Measurements from ENCODE around the gene NAGLU.
A peak's percentile ranks its signal among the peaks of the same experiment; 100 is the strongest.
"Not testable (repeated sequence)": the region's sequence is repeated elsewhere in the genome, so short reads cannot be mapped to it uniquely, and the experiment has no call there.

Gene NAGLU

DNA sequence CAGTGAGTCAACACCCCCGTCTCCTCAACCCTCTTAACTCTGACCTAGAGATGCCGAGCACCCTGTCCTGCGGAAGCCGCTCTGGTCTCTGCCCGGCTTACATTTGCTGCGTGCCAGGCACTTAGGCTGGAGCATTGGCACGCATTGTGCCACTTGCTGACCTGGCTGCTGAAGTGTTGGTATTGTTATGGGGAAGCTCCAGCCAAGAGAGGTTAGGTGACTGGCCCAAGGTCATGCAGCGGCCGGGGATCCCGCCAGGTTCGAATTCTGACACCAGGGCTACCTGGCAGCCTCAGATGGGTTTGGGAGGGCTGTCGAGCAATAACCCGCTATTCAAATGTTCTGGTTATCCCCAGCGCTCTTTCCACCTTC, 11.6 kb downstream of the NAGLU start:
- peak overlapping the region; percentile 34 for H3K4me3 Mint-ChIP-seq
- peaks cover 9% of the 10 kb centered on the region for H3K4me1 Mint-ChIP-seq
- ATAC-seq (no peak), DNase-seq (ENCODE audit: low spot score in 2 of 2) (no peak)
- H3K9me3 Mint-ChIP-seq: no peaks in the 10 kb centered on the region
- no peak overlapping the region for H3K27ac Mint-ChIP-seq
- no peaks in the 10 kb centered on the region for H3K36me3 Mint-ChIP-seq

DNA sequence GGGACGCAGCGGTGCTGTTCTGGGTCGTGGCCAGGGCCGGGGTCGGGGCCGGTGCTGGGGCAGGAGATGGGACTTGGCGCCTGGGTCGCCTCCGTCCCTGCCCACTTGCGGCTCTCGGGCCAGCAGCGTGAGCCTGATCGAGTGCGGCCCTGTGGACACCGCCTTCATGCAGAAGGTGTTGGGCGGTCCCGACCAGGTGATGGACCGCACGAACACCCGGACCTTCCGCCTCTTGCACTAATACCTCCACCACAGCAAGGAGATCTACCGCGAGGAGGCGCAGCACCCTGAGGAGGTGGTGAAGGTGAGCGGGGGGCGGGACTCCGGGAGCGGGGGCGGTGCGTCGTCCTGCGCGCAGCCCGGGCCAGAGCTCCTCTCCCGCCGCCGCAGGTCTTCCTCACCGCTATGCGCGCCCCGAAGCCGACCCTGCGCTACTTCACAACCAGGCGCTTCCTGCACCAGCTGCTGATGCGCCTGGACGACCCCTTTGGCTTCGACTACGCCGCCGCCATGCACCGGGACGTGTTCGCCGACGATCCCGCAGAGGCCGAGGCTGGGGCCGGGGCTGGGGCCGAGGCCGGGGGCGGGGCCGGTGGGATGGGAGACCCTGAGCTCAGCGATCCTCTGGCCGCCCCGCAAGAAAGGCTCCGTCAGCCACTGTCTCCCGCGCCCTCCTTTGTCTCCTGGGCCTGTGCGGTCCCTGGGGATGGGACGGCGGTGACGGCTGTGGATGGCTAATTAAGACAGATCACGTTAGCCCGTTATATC, 12.2 kb downstream of the NAGLU start:
- DNase-seq (ENCODE audit: low spot score in 2 of 2): peak; percentile 57 to 78
- peaks cover 11% of the 10 kb centered on the region for H3K4me1 Mint-ChIP-seq
- no peak overlapping the region for H3K27ac Mint-ChIP-seq
- no peaks in the 10 kb centered on the region for H3K36me3 Mint-ChIP-seq
- H3K4me3 Mint-ChIP-seq: peak overlapping the region; percentile 34
- H3K9me3 Mint-ChIP-seq: no peaks in the 10 kb centered on the region
- ATAC-seq: peak; percentile 85

DNA sequence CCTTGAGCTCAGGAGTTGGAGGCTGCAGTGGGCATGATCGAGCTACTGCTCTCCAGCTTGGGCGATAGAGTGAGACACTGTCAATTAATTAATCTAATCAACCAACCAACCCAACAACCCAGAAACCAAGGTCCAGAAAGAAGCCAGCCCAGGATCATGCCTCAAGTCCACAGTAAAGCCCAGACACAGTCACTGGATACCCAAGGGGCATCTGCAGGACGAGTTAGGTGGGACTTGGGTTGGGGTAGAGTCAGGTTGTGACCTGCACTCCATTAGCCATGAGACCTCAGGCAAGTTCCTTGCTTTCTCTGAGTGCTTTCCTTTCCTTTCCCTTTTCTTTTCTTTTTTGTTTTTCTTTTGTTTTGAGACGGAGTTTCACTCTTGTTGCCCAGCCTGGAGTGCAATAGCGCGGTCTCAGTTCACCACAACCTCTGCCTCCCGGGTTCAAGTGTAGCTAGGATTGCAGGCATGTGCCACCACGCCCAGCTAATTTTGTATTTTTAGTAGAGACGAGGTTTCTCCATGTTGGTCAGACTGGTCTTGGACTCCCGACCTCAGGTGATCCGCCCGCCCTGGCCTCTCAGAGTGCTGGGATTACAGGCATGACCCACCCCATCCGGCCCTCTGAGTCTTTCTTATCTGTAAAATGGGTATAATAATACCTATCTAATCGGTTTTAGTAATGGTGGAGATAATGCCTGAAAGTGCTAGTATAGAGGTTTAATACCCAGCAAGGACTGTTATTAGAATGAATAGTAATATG, 13.1 kb downstream of the NAGLU start:
- H3K4me1 Mint-ChIP-seq: peaks cover 19% of the 10 kb centered on the region
- no peaks in the 10 kb centered on the region for H3K9me3 Mint-ChIP-seq
- peak overlapping the region; percentile 34 for H3K4me3 Mint-ChIP-seq
- H3K27ac Mint-ChIP-seq: no peak overlapping the region
- ATAC-seq (no peak), DNase-seq (ENCODE audit: low spot score in 2 of 2) (no peak)
- no peaks in the 10 kb centered on the region for H3K36me3 Mint-ChIP-seq

DNA sequence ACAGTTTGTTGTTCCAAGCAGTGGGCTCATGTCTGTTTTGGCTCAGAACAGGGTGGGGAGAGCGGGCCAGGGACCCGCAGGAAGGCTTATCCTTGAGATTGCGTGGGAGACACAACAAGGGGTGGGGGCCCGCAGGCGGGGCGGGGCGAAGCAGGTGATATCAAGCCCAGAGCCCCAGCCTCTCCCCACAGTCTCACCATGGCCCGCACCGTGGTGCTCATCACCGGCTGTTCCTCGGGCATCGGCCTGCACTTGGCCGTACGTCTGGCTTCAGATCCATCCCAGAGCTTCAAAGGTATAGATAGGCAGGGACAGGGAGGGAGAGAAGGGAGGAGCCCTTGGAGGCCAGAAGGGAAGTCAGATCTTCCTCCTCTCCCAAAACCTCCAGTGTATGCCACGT, 16.7 kb downstream of the NAGLU start, which contains the start of gene HSD17B1:
TSS of gene HSD17B1 (plus strand) at position 188 of the 400 bp plus-strand sequence. CDS start at position 199, 11 bp downstream.
- H3K4me3 Mint-ChIP-seq: peak within 1 kb of the TSS; percentile 90
- H3K27ac Mint-ChIP-seq: peak within 1 kb of the TSS; percentile 93
- ATAC-seq: not testable (repeated sequence)

DNA sequence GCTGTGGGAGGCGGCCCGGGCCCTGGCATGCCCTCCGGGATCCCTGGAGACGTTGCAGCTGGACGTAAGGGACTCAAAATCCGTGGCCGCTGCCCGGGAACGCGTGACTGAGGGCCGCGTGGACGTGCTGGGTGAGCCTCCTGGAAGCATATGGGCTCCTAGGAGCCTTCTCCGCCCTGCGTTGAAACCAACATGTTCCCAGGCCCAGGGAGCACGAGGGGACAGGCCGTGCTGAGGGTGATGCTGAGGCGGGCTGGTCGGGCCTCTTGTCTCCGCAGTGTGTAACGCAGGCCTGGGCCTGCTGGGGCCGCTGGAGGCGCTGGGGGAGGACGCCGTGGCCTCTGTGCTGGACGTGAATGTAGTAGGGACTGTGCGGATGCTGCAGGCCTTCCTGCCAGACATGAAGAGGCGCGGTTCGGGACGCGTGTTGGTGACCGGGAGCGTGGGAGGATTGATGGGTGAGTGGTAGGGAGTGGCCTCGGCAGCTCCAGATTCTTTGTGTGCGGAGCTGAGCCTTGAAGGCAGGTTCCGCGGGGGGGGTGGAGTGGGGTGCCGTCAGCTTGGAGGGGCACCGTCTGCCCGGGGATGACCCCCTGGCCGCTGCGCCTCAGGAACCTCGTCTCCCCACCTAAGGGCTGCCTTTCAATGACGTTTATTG, 17.2 kb downstream of the NAGLU start:
- Mint-ChIP-seq H3K4me3 (peak overlapping the region; percentile 90), H3K4me1 (peaks cover 25% of the 10 kb centered on the region), H3K9me3 (no peaks in the 10 kb centered on the region), H3K27ac (no peak overlapping the region), H3K36me3 (no peaks in the 10 kb centered on the region)
- DNase-seq (ENCODE audit: low spot score in 2 of 2) (no peak), ATAC-seq (no peak)

More for the DNA sequence above, 16.7 kb downstream of the NAGLU start, which contains the start of gene HSD17B1:
- H3K36me3 Mint-ChIP-seq; H3K9me3 Mint-ChIP-seq; DNase-seq (ENCODE audit: low spot score in 2 of 2): not testable (repeated sequence)
- H3K4me1 Mint-ChIP-seq: peaks cover 25% of the 10 kb centered on the region

DNA sequence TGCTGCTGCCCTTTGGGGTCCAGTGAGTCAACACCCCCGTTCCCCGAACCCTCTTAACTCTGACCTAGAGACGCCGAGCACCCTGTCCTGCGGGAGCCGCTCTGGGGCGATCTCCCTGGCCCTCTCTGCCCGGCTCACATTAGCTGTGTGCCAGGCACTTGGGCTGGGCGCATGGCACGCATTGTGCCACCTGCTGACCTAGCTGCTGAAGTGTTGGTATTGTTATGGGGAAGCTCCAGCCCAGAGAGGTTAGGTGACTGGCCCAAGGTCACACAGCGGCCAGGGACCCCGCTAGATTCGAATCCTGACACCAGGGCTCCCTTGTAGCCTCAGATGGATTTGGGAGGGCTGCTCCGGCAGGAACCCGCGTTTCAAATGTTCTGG, 17.8 kb downstream of the NAGLU start:
- DNase-seq (ENCODE audit: low spot score in 2 of 2) (no peak), ATAC-seq (peak; percentile 9)

DNA sequence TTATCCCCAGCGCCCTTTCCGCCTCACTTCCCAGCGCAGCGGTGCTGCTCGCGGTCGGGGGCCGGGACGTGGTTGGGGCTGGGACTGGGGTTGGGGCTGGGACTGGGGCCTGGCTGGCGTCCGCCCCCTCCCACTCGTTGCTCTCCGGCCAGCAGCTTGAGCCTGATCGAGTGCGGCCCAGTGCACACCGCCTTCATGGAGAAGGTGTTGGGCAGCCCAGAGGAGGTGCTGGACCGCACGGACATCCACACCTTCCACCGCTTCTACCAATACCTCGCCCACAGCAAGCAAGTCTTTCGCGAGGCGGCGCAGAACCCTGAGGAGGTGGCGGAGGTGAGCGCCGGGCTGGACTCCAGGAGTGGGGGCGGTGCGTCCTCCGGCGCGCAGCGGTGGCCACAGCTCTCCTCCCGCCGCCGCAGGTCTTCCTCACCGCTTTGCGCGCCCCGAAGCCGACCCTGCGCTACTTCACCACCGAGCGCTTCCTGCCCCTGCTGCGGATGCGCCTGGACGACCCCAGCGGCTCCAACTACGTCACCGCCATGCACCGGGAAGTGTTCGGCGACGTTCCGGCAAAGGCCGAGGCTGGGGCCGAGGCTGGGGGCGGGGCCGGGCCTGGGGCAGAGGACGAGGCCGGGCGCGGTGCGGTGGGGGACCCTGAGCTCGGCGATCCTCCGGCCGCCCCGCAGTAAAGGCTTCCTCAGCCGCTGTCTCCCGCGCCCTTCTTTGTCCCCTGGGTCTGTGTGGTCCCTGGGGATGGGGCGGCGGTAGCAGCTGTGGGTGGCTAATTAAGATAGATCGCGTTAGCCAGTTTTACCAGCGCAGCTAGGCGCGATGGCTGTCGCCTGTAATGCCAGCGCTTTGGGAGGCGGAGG, 18.4 kb downstream of the NAGLU start:
- Mint-ChIP-seq H3K4me3 (peak overlapping the region; percentile 90), H3K4me1 (peaks cover 16% of the 10 kb centered on the region), H3K9me3 (no peaks in the 10 kb centered on the region), H3K27ac (peak overlapping the region; percentile 93), H3K36me3 (no peaks in the 10 kb centered on the region)
- ATAC-seq (peak; percentile 90), DNase-seq (ENCODE audit: low spot score in 2 of 2) (peak; percentile 71 to 90)

More for the DNA sequence above, 17.8 kb downstream of the NAGLU start:
- H3K4me3 Mint-ChIP-seq: peak overlapping the region; percentile 90
- no peaks in the 10 kb centered on the region for H3K36me3 Mint-ChIP-seq
- H3K4me1 Mint-ChIP-seq: peaks cover 22% of the 10 kb centered on the region
- no peaks in the 10 kb centered on the region for H3K9me3 Mint-ChIP-seq
- H3K27ac Mint-ChIP-seq: peak overlapping the region; percentile 93

DNA sequence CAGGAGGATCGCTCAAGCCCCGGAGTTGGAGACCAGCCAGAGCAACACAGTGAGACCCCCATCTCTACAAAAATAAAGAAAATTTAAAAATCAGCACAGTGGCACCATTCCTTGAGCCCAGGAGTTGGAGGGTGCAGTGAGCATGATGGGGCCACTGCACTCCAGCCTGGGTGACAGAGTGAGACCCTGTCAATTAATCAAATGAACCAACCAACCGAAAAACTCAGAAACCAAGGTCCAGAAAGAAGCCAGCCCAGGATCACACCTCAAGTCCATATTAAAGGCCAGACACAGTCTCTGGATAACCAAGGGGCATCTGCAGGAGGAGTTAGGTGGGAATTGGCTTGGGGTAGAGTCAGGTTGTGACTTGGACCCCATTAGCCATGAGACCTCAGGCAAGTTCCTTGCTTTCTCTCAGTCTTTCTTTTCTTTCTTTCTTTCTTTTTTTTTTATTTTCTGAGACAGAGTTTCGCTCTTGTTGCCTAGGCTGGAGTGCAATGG, 19.1 kb downstream of the NAGLU start:
- no peak for DNase-seq (ENCODE audit: low spot score in 2 of 2)
- H3K27ac Mint-ChIP-seq: peak overlapping the region; percentile 93
- H3K9me3 Mint-ChIP-seq: no peaks in the 10 kb centered on the region
- ATAC-seq: peak; percentile 1
- no peaks in the 10 kb centered on the region for H3K36me3 Mint-ChIP-seq
- H3K4me3 Mint-ChIP-seq: peak overlapping the region; percentile 90
- H3K4me1 Mint-ChIP-seq: peaks cover 16% of the 10 kb centered on the region

DNA sequence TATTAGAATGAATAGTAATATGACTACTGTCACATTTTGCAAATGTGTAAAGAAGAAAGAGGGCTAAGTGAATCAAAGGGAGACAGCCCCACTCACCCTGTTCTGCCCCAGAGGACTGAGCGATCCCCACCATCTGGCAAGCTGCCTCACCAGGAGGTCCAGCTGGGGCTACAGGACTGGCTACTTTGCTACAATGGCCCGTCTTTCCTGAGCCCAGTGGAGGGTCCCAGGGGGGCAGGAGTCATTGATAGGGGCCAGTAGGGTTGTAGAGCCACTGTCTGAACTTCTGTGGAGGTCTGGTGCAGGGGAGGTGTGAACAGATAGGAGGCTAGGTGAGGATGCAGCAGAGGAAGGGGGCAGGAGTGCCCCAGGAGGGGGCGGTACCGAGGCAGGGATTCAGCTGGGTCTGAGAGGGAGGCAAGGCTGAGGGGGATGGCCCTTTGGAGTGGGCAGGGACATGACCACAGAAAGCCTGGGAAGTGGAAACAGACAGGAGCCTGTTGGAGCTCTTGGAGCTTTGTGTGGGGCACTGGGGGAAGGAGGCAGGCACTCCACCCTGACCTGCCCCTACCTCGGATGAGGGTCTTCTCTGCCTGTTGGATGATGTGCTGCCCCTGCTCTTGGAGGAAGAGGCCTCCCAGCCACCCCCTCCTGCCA, 20.0 kb downstream of the NAGLU start:
- H3K27ac Mint-ChIP-seq; H3K9me3 Mint-ChIP-seq; H3K36me3 Mint-ChIP-seq; DNase-seq (ENCODE audit: low spot score in 2 of 2): not testable (repeated sequence)
- ATAC-seq: peak; percentile 14
- H3K4me3 Mint-ChIP-seq: peak overlapping the region; percentile 90
- peaks cover 16% of the 10 kb centered on the region for H3K4me1 Mint-ChIP-seq

DNA sequence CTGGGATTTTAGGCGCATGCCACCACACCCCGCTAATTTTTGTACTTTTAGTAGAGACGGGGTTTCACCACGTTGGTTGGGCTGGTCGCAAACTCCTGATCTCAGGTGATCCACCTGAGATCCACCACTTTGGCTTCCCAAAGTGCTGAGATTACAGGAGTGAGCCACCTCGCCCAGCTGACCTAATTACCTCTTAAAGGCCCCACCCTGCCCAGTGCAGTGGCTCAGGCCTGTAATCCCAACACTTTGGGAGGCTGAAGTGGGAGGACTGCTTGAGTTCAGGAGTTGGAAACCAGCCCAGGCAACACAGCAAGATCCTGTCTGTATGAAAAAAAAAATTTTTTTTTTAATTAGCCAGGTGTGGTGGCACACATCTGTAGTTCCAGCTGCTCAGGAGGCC, 23.0 kb downstream of the NAGLU start:
- ATAC-seq (no peak), DNase-seq (ENCODE audit: low spot score in 2 of 2) (no peak)
- H3K36me3 Mint-ChIP-seq: peaks cover 24% of the 10 kb centered on the region
- H3K27ac Mint-ChIP-seq: no peak overlapping the region
- H3K9me3 Mint-ChIP-seq: no peaks in the 10 kb centered on the region
- H3K4me1 Mint-ChIP-seq: peaks cover 28% of the 10 kb centered on the region
- H3K4me3 Mint-ChIP-seq: no peak overlapping the region

DNA sequence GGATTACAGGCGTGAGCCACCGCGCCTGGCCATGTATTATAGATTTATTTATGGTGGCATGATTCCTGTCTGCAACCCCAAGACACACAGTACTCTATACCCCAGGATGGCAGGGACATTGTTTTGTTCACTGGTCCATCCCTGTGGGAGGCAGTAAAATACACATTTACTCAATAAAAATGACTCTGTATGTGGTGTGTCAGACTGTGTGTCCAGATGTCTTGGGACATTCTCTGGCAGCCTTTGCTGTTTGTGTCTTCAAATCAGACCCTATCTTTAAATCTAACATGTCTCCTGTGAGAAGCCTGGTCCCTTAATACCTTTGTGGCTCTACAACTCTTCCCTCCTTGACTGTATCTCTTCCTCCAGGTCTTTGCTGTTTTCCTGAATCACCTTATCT, 24.2 kb downstream of the NAGLU start:
- Mint-ChIP-seq H3K27ac (peak overlapping the region; percentile 27), H3K4me3 (peak overlapping the region; percentile 92), H3K36me3 (peaks cover 25% of the 10 kb centered on the region), H3K4me1 (peaks cover 36% of the 10 kb centered on the region), H3K9me3 (no peaks in the 10 kb centered on the region)
- ATAC-seq (no peak), DNase-seq (ENCODE audit: low spot score in 2 of 2) (no peak)

DNA sequence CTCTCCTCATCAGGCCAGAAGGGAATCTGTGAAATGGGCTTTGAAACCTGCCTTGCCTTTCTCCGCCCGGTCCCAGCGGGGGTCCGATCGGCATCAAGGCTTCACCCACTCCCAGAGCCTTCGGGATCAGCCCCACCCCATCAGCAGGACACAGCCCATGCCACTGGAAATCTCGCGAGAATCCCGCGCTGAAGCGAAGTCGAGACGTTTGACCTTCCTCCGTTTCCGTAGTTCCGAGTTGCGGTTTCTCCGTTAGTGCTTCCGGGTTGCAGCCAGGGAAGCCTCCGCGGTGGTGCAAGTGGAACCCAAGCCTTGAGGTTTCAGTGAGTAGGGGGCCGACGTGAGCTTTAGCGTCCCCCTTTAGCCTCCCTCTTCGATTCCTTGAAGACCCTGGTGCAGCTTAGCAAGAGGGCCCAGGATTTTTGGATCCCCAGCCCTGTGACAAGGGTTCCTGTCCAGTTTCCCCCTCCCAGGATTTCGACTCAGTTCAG, 25.9 kb downstream of the NAGLU start, which contains the start of gene COASY:
TSS of gene COASY (plus strand) at position 252 of the 491 bp plus-strand sequence. CDS start 475 bp downstream, outside the sequence.
- ATAC-seq (peak; percentile 80), DNase-seq (ENCODE audit: low spot score in 2 of 2) (peak; percentile 89 to 96)
- no peaks in the 10 kb centered on the region for H3K9me3 Mint-ChIP-seq
- H3K4me3 Mint-ChIP-seq: peak within 1 kb of the TSS; percentile 92
- H3K36me3 Mint-ChIP-seq: peaks cover 42% of the 10 kb centered on the region
- peak within 1 kb of the TSS; percentile 98 for H3K27ac Mint-ChIP-seq
- H3K4me1 Mint-ChIP-seq: peaks cover 45% of the 10 kb centered on the region

DNA sequence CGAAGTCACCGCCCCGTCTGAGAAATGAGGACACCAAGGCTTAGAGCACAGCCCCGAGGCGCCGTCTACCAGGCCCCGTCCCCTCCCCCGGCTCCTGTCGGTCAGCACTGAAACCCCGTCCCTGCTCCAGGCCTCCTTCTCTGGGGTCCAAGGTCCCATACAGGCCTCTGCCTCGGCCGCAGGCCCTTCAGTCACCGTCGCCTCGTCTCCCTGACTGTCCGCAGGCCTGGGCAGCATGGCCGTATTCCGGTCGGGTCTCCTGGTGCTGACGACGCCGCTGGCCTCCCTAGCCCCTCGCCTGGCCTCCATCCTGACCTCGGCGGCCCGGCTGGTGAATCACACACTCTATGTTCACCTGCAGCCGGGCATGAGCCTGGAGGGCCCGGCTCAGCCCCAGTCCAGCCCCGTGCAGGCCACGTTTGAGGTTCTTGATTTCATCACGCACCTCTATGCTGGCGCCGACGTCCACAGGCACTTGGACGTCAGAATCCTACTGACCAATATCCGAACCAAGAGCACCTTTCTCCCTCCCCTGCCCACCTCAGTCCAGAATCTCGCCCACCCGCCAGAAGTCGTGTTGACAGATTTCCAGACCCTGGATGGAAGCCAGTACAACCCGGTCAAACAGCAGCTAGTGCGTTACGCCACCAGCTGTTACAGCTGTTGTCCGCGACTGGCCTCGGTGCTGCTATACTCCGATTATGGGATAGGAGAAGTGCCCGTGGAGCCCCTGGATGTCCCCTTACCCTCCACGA, 26.5 kb downstream of the NAGLU start:
- Mint-ChIP-seq H3K4me1 (peaks cover 47% of the 10 kb centered on the region), H3K27ac (peak overlapping the region; percentile 98)

More for the DNA sequence above, 26.5 kb downstream of the NAGLU start:
- Mint-ChIP-seq H3K4me3 (peak overlapping the region; percentile 92), H3K36me3 (peaks cover 48% of the 10 kb centered on the region), H3K9me3 (no peaks in the 10 kb centered on the region)
- ATAC-seq: peak; percentile 19
- no peak for DNase-seq (ENCODE audit: low spot score in 2 of 2)
